ENCODE data around the gene ZNF655.

ZNF655 gene

GRCh38 chr7:99616359-99617191 lies 58.1 kb downstream of the ZNF655 start, which contains the start of gene ZSCAN25 (continued):
- TF ChIP-seq ZNF776 (tag by site-specific recombination; IDR thresholded peaks at IDR 0.05; ENCODE audit: borderline replicate concordance) (no peak), ZNF341 (tag by site-specific recombination; IDR thresholded peaks at IDR 0.05; ENCODE audit: low read depth) (peak; percentile 93), ZNF558 (tag by site-specific recombination; IDR thresholded peaks at IDR 0.05) (0 out of 2 replicates have a peak, but pooled peaks have one; percentile 7), ZNF266 (tag by site-specific recombination; IDR thresholded peaks at IDR 0.05; ENCODE audit: low read depth) (no peak), WT1 (tag by site-specific recombination; IDR thresholded peaks at IDR 0.05) (no peak; the same call in none of the 2 replicates), ZNF48 (tag by site-specific recombination; IDR thresholded peaks at IDR 0.05) (no peak), ZNF2 (tag by site-specific recombination; IDR thresholded peaks at IDR 0.05) (peak; percentile 93), YY1 (tag by site-specific recombination; IDR thresholded peaks at IDR 0.05) (no peak; the same call in 1 of the 2 replicates), ZNF202 (tag by site-specific recombination; IDR thresholded peaks at IDR 0.05; ENCODE audit: borderline replicate concordance) (no peak), ZNF785 (tag by site-specific recombination; IDR thresholded peaks at IDR 0.05) (peak; percentile 37; the same call in 1 of the 2 replicates), ZNF248 (tag by site-specific recombination; IDR thresholded peaks at IDR 0.05) (no peak), ZNF223 (tag by site-specific recombination; IDR thresholded peaks at IDR 0.05) (no peak), TRIM28 (IDR thresholded peaks at IDR 0.05; ENCODE audit: borderline replicate concordance, low read length) (peak; percentile 72; the same call in 1 of the 2 replicates), ZFP3 (tag by site-specific recombination; IDR thresholded peaks at IDR 0.05; ENCODE audit: low read depth) (peak; percentile 73), GLIS2 (tag by site-specific recombination; IDR thresholded peaks at IDR 0.05) (peak; percentile 52), KLF1 (tag by site-specific recombination; IDR thresholded peaks at IDR 0.05) (no peak), YY2 (tag by site-specific recombination; IDR thresholded peaks at IDR 0.05) (peak; percentile 31; the same call in 1 of the 2 replicates), ZNF211 (tag by site-specific recombination; IDR thresholded peaks at IDR 0.05; ENCODE audit: low read depth) (no peak), KLF7 (tag by site-specific recombination; IDR thresholded peaks at IDR 0.05; ENCODE audit: borderline replicate concordance) (no peak), ZNF596 (tag by site-specific recombination; IDR thresholded peaks at IDR 0.05) (no peak), GLIS1 (tag by site-specific recombination; IDR thresholded peaks at IDR 0.05) (peak; percentile 52), ZNF280D (tag by site-specific recombination; IDR thresholded peaks at IDR 0.05) (peak; percentile 93), ZNF623 (tag by site-specific recombination; IDR thresholded peaks at IDR 0.05) (no peak; the same call in 1 of the 2 replicates), ZBTB6 (tag by site-specific recombination; IDR thresholded peaks at IDR 0.05) (no peak), ZXDB (tag by site-specific recombination; IDR thresholded peaks at IDR 0.05) (peak; percentile 88), ZNF16 (tag by site-specific recombination; IDR thresholded peaks at IDR 0.05; ENCODE audit: low read depth) (0 out of 2 replicates have a peak, but pooled peaks have one; percentile 9), ZNF362 (tag by site-specific recombination; IDR thresholded peaks at IDR 0.05) (no peak; the same call in 1 of the 2 replicates), ZNF292 (tag by site-specific recombination; IDR thresholded peaks at IDR 0.05; ENCODE audit: borderline replicate concordance, low read depth) (no peak), ZNF843 (tag by site-specific recombination; IDR thresholded peaks at IDR 0.05) (peak; percentile 74), ZNF530 (tag by site-specific recombination; IDR thresholded peaks at IDR 0.05; ENCODE audit: low read depth) (no peak), ZNF24 (tag by site-specific recombination; IDR thresholded peaks at IDR 0.05) (peak; percentile 65), ZFP69B (tag by site-specific recombination; IDR thresholded peaks at IDR 0.05) (peak; percentile 70), REPIN1 (tag by site-specific recombination; IDR thresholded peaks at IDR 0.05; ENCODE audit: low read depth) (0 out of 2 replicates have a peak, but pooled peaks have one; percentile 79), BCL11A (tag by site-specific recombination; IDR thresholded peaks at IDR 0.05; ENCODE audit: low read depth) (no peak; the same call in 1 of the 2 replicates), PRDM6 (tag by site-specific recombination; IDR thresholded peaks at IDR 0.05) (no peak)

All from HEK293 (cell line).